Head of caudate nucleus (tissue), 42 donors: ENCODE results near the gene GNL2.
"Not testable (repeated sequence)": the region's sequence is repeated elsewhere in the genome, so short reads cannot be mapped to it uniquely, and the experiment has no call there.

Experiments used
- DNase-seq, 42 donors: peaks; one replicate each; pipeline versions ENCODE4 v3.0.0 to v3.0.0-alpha.2; 2020 to 2021; ENCODE audit warnings: mixed read lengths in 7 of 42
- intact Hi-C: fragments of 100-400 bp; cut with DNase I; formaldehyde crosslinking; loops from one replicate; pipeline ENCODE4 v1.15.0; 2022

GNL2 gene

DNA sequence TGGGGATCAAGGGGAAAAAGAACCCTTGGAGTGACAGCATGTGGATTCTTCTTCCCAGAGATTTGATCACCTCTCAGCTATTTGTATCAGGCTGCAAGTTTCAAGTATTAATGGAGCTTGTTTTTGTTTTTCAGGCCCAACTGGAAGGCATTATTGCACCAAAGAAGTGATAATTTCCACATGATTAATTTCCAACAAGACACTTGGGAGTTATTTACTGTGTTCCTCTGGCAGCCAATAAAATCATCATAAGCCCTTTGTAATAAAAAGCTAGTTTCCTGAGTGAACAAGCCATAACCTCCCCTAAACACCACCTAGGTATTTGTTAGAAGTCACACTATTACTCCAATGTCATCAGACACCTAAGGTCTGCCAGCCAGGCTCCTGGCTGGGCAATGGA lies 30.8 kb downstream of the GNL2 start:
- no peak for DNase-seq
- intact Hi-C loops: no loop called here

DNA sequence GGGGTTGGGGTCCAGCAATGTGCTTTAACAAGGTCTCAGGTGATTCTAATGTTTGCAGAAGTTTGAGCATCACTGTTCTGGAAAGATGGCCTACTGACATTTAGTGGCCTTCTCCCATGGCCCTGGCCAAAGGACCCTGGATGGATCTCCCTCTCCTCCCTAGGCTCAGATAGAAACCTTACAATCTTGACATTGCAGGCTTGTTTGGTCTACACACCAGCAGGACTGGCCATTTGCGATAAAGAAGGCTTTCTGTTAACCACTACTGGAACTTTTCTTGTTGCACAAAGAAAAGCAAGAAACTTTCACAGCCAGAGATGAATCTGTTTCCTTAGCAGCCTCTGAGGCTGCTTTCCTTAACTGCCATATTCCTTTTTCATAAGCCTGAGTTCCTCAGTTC lies 32.8 kb downstream of the GNL2 start:
- intact Hi-C loops: no loop called here
- DNase-seq: no peak

DNA sequence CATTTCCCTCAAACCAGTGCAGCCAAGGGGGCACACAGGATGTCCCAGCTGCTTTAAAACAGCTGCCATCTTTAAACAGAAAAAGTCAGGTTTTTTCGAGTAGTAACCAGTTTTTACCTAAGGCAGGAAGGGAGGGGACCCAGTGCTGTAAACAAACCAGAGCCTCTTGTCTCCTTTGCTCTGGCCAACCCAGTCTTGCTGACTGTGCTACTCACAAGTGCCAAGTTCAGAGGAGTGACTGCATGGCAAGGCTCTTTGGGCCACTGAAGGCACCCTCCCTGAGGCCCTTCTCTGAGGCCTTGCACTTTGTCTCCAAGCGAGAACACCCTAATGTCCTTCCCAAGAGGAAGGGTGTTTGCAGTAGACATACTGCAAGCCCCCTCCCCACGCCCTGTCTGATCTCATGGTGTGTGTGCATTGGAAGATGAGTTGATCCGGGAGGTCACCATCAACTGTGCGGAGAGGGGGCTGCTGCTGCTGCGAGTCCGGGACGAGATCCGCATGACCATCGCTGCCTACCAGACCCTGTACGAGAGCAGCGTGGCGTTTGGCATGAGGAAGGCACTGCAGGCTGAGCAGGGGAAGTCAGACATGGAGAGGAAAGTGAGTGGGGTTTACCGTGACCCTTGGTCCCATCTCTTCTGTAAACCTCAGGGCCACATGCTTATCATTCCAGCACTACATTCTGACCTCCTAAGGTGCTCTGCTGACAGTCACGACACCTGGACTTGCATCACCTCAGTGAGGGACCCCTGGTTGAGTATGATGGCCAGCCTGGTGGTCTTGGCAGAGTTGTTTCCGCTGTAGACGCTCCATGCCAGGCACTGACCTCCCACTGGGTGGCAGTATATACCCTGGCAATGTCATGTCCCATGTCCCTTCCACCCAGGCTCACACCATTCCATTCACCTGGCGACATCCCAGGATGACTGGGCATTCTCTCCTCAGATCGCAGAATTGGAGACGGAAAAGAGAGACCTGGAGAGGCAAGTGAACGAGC lies 34.3 kb downstream of the GNL2 start:
- intact Hi-C loops: no loop called here

DNA sequence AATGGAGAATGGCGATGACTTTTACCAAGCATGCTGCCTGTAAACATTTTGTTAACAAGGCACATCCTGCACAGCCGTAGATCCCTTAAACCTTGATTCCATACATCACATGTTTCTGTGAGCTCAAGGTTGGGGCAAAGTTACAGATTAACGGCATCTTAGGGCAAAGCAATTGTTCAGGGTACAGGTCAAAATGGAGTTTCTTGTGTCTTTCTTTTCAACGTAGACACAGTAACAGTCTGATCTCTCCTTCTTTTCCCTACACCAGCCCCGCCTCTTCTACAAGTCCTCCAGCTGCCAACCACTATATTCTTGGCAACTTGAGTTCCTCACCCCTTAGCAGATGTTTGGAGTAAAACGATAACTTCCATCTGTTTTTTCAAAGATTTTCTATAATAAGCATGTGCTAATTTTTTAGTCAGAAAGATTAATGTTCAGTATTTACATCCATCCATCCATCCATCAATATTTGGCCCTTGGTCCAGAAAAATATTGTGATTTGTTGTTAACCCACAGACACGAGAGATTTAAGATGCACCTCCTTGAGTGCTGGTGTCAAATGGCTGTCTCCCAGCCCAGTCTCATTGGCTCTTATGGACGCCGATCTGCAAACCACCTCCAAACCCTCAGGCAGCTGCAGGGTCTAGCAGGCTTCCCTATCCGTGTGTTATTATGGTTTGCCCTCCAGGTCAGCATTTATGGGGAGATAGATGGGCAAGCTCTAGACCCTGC lies 35.2 kb downstream of the GNL2 start:
- no peak for DNase-seq
- intact Hi-C loops: no loop called here

More for the DNA sequence above, 34.3 kb downstream of the GNL2 start:
- DNase-seq: no peak

GRCh38 chr1:37559957-37560379 lies 35.8 kb downstream of the GNL2 start:
- intact Hi-C loops: loop anchor here (5.0 kb wide), 1 partner anchor 37 kb away; the partner anchor contains the start of gene GNL2
- DNase-seq: not testable (repeated sequence)

DNA sequence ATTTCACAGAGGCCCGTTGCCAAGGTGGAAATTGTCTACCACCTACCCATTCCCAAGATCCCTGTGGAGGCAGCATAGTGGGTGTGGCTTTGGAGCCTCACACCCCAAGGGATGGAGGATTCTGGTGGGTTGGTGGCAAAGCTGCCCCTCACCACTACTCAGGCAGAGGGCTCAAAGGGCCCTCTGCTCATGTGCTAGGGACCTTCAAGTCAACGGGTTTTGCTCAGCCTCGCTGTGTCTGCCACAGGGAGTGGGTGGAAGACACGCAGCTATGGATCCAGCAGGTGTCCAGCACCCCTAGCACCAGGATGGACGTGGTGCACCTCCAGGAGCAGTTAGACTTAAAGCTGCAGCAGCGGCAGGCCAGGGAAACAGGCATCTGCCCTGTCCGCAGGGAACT lies 36.7 kb downstream of the GNL2 start:
- intact Hi-C loops: loop anchor here (5.0 kb wide), 1 partner anchor 38 kb away; the partner anchor contains the start of gene GNL2
- DNase-seq: no peak

DNA sequence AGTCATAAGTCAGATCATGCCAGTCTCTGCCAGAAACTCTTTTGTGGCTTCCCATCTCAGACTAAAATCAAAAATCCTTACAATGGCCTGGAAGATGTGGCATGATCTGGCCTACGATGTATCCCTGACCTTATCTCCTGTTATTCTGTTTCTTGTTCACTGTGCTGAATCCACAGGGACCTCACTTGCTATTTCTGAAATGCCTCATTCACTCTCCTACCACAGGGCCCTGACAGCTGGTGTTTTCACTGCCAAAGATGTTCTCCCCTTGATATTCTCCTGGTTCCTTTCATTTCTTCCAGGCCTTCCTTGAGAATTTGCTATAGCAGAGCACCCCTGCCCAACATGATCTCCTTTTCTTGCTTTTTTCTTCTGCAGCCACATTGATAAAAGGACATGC lies 37.3 kb downstream of the GNL2 start:
- no peak for DNase-seq
- intact Hi-C loops: loop anchor here (5.0 kb wide), 1 partner anchor 39 kb away; the partner anchor contains the start of gene GNL2

- DNase-seq: no peak
- intact Hi-C loops: loop anchor here (2.0 to 5.0 kb wide), 2 partner anchors 40 to 43 kb away; partner anchors contain the start of genes GNL2 and MEAF6
Observed at GRCh38 chr1:37557402-37557801, 38.3 kb downstream of the GNL2 start.

GRCh38 chr1:37556712-37557196 lies 39.0 kb downstream of the GNL2 start, which contains the start of gene DNALI1:
DNALI1 (plus strand) TSS chr1:37556940; CDS start chr1:37556995, 55 bp downstream.
- DNase-seq: peak; percentile 74 to 94 (median 87)
- intact Hi-C loops: loop anchor here (2.0 to 5.0 kb wide), 2 partner anchors 41 to 42 kb away; partner anchors contain the start of genes GNL2 and MEAF6

GRCh38 chr1:37553927-37554808 lies 41.6 kb downstream of the GNL2 start, which contains the start of gene SNIP1:
SNIP1 (minus strand) TSS chr1:37554293; CDS start chr1:37554229, 64 bp downstream.
- DNase-seq: peak; percentile 79 to 99 (median 97)
- intact Hi-C loops: no loop called here

DNA sequence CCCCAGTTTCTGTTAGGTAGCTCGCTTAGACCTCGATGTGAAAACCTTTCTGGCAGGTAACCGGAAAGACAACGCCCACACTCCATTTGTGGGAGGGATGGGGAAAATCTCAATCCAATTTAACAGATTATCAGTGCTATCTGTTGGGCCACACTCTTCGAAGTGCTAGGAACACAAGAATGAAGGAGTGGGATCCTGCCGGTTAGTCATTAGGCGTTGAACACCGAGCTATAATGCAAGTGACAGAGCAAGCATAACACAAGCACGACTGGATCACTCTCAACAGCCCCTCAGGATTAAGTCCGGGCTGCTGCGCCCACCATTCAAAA lies 42.2 kb downstream of the GNL2 start:
- intact Hi-C loops: no loop called here

GRCh38 chr1:37549341-37549740 lies 46.4 kb downstream of the GNL2 start:
- intact Hi-C loops: no loop called here
- no peak for DNase-seq

More for the DNA sequence above, 42.2 kb downstream of the GNL2 start:
- DNase-seq: no peak

GRCh38 chr1:37545019-37545418 lies 50.7 kb downstream of the GNL2 start:
- intact Hi-C loops: no loop called here
- DNase-seq: no peak

DNA sequence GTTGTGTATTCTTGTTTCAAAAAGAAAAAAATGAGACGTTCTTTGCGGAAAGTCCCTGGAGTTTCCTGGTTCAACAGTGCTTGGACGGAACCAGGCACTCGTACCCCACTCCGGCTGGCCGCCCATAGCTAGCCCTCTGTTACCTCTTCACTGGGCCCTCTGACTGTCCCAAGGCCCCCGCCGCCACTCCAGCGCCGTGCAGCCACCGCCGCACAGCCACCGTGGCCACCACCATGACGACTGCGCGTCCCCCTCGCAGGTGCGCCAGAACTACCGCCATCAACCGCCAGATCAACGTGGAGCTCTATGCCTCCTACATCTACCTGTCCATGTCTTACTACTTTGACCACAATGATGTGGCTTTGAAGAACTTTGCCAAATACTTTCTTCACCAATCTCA lies 51.2 kb downstream of the GNL2 start:
- DNase-seq: no peak
- intact Hi-C loops: no loop called here

- intact Hi-C loops: no loop called here
- no peak for DNase-seq
Observed at GRCh38 chr1:37540036-37540785, 55.5 kb downstream of the GNL2 start.

DNA sequence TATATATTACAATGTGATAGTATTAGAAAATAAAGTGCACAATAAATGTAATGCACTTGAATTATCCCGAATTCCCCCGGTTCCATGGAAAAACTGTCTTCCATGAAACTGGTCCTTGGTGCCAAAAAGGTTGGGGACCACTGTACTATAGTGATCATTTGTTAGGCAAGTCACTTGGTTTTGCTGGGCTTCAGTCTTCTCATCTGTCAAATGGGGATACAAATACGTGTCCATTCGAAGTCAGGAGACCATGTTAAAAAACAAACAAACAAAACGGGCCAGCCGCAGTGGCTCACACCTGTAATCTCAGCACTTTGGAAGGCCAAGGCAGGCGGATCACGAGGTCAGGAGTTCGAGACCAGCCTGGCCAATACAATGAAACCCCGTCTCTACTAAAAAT lies 56.6 kb downstream of the GNL2 start:
- intact Hi-C loops, DNase-seq: not testable (repeated sequence)

DNA sequence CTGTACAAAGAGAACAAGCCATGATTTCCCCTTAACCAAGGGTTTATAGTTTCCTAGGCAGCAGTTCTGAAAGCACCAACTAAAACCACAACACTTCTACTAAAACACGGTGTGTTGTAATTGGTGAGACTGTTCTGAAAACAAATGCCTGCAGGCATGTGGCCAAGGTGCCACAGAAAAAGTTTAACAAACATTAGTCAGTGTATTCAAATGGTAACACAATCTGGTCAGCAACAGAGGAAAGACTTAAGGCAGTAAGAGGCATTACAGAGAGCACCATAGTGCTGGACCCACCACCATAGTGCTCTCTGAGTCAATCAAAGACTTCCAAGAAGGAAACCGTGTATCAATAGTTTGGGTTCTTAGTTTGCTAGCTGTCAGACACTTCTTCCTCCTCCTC lies 58.4 kb downstream of the GNL2 start:
- intact Hi-C loops: no loop called here
- no peak for DNase-seq
